Measurements from ENCODE around the gene PPP2R2C. TPM values are rescaled to one million over a fixed set of nuclear protein-coding genes. Genes with fewer than 3 reads are reported as not detected.

Gene PPP2R2C
- total RNA-seq, 4 donors from 2014 or later: 50.7 to 81.3 (median 62.0) TPM

- no peak overlapping the region for H3K4me3 ChIP-seq (ENCODE audit: low read depth, poor library complexity, severe bottlenecking)
- DNase-seq (ENCODE audit: low spot score in 2 of 2): no peak
- no peak for TF ChIP-seq POLR2A (IDR thresholded peaks at IDR 0.05)
- TF ChIP-seq CTCF (IDR thresholded peaks at IDR 0.05): no peak
- WGBS, 2 donors: 35 to 45% methylated on average over 14 of the region's 14 CpGs
- intact Hi-C loops (cut with DNase I; ENCODE audit: low total_unique reads): no loop called here
These were observed 23.1 kb downstream of the PPP2R2C start for GRCh38 chr4:6449335-6449734.

GRCh38 chr4:6448476-6449170 is 23.8 kb downstream of the PPP2R2C start:
- no peak overlapping the region for H3K4me3 ChIP-seq (ENCODE audit: low read depth, poor library complexity, severe bottlenecking)
- WGBS, 2 donors: 65% methylated on average over 16 to 18 of the region's 21 CpGs
- intact Hi-C loops (cut with DNase I; ENCODE audit: low total_unique reads): loop anchor here (1.0 kb wide), 1 partner anchor 23 kb away; no protein-coding TSS in a partner anchor
- TF ChIP-seq CTCF (IDR thresholded peaks at IDR 0.05) (no peak), POLR2A (IDR thresholded peaks at IDR 0.05) (no peak)
- no peak for DNase-seq (ENCODE audit: low spot score in 2 of 2)

- TF ChIP-seq POLR2A (IDR thresholded peaks at IDR 0.05) (no peak), CTCF (IDR thresholded peaks at IDR 0.05) (no peak)
These were observed 24.7 kb downstream of the PPP2R2C start for GRCh38 chr4:6447672-6448171.

GRCh38 chr4:6446538-6447451 is 25.6 kb downstream of the PPP2R2C start:
- WGBS, 2 donors: 32 to 39% methylated on average over 18 to 22 of the region's 22 CpGs
- H3K4me3 ChIP-seq (ENCODE audit: low read depth, poor library complexity, severe bottlenecking): no peak overlapping the region
- TF ChIP-seq CTCF (IDR thresholded peaks at IDR 0.05) (no peak), POLR2A (IDR thresholded peaks at IDR 0.05) (no peak)
- intact Hi-C loops (cut with DNase I; ENCODE audit: low total_unique reads): no loop called here
- no peak for DNase-seq (ENCODE audit: low spot score in 2 of 2)

More at GRCh38 chr4:6447672-6448171, 24.7 kb downstream of the PPP2R2C start:
- 49 to 65% methylated on average over 22 of the region's 22 CpGs for WGBS, 2 donors
- intact Hi-C loops (cut with DNase I; ENCODE audit: low total_unique reads): loop anchor here (1.0 kb wide), 1 partner anchor 24 kb away; no protein-coding TSS in a partner anchor
- DNase-seq (ENCODE audit: low spot score in 2 of 2): no peak
- H3K4me3 ChIP-seq (ENCODE audit: low read depth, poor library complexity, severe bottlenecking): no peak overlapping the region

- TF ChIP-seq POLR2A (IDR thresholded peaks at IDR 0.05) (no peak), CTCF (IDR thresholded peaks at IDR 0.05) (no peak)
- intact Hi-C loops (cut with DNase I; ENCODE audit: low total_unique reads): no loop called here
These were observed 26.3 kb downstream of the PPP2R2C start for GRCh38 chr4:6446130-6446482.

More at GRCh38 chr4:6446130-6446482, 26.3 kb downstream of the PPP2R2C start:
- no peak for DNase-seq (ENCODE audit: low spot score in 2 of 2)
- no peak overlapping the region for H3K4me3 ChIP-seq (ENCODE audit: low read depth, poor library complexity, severe bottlenecking)
- WGBS, 2 donors: 83 to 89% methylated on average over 14 of the region's 14 CpGs
